ENCODE results near the gene POLR3GL. TPM values are rescaled to one million over a fixed set of nuclear protein-coding genes. Genes with fewer than 3 reads are reported as not detected.

The POLR3GL gene
- total RNA-seq, 1 donor from 2014 or later, result 36.0 TPM

DNA sequence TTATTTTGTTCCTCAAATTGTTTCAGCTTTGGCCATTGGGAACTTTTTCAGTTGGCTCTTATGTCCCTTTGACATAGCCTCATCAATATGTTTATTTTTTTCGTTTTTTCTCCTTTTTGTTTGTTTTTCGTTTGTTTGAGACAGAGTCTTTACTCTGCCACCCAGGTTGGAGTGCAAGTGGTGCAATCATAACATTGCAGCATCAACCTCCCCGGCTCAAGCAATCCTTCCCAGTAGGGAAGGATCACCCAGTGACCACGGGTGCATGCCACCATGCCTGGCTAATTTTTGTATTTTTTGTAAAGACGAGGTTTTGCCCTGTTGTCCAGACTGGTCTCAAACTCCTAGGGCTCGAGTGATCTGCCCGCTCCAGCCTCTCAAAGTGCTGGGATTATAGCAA is 8.1 kb downstream of the POLR3GL start:
- DNase-seq (ENCODE audit: low read depth), result no peak

DNA sequence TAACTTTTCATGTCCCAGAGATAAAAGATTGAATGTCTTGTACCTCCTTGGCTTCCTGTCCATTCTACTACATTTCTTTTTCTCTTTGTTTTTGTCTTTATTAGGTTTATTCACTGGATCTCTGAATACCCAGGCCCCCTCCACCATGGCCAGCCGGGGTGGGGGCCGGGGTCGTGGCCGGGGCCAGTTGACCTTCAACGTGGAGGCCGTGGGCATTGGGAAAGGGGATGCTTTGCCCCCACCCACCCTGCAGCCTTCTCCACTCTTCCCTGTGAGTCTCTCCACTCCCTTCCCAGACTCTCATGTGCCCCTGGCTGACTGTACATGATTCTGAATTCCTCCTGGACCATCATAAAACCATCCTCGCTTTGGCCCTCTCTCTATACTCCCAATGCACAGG is 10.2 kb downstream of the POLR3GL start:
- DNase-seq (ENCODE audit: low read depth), result no peak

DNA sequence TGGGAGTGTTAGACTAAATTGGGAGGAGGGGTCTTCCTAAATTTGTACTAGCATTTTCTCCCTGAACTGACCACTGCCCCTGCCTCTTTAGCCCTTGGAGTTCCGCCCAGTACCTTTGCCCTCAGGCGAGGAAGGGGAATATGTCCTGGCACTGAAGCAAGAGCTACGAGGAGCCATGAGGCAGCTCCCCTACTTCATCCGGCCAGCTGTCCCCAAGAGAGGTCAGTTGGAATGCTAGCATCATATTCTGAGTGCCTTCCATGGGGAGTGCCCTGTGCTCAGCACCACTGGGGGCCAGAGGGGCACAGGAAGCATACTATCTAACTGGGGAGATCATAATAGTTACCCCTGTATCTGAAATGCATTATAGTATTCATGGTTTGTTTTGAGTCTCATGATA is 10.7 kb downstream of the POLR3GL start:
- peak; percentile 90 for DNase-seq (ENCODE audit: low read depth)

DNA sequence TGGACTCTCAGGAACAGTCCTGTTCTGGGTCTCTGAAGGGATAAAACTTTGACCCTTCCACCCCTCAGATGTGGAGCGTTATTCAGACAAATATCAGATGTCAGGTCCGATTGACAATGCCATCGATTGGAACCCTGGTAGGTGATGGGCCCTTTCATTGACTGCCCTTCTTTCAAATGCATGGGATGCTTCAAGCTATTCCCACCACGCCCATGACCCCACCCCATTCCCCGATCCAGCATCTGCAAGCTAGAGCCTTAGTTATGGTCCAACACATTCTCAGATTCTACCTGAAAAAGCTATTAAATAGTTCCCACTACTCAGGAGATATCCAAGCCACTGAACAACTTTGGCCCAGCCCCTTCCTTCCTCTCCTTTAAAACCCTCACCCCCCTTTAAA is 12.5 kb downstream of the POLR3GL start:
- DNase-seq (ENCODE audit: low read depth), result no peak

DNA sequence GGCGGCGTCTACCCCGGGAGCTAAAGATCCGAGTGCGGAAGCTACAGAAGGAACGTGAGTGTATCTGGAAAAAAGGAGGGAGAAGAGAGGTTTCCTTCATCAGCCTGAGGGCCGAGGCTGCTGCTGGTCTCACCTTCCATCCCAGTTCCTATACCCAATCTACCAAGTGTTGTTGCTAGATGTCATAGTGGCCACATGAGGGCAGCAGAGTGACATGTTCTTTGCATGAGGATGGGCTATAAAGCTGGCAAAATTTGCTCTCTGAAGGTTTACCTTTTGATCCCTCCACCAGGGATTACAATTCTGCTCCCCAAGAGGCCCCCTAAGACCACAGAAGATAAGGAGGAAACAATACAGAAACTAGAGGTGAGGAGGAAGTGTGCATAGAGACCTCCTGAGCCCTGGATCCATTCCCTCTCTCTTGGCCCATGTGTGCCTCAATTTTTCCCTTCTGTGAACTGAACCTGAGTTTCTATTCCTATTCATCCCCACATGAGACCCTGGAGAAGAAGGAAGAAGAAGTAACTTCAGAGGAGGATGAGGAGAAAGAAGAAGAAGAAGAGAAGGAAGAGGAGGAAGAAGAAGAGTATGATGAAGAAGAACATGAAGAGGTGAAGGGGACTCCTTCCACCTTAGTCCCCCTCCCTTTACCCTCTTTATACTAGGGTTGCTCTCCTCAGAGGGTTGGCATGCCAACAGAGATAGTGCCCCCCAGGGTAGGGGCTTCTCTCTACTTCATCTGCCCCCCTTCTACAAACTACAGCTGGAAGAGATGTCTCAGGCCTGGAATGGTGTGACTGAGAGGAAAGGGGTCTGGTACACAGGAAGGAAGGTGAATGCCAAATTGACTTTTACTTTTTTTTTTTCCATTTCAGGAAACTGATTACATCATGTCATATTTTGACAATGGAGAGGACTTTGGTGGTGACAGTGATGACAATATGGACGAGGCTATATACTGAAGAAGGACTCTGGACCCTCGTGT is 13.3 kb downstream of the POLR3GL start:
- peak; percentile 83 for DNase-seq (ENCODE audit: low read depth)

DNA sequence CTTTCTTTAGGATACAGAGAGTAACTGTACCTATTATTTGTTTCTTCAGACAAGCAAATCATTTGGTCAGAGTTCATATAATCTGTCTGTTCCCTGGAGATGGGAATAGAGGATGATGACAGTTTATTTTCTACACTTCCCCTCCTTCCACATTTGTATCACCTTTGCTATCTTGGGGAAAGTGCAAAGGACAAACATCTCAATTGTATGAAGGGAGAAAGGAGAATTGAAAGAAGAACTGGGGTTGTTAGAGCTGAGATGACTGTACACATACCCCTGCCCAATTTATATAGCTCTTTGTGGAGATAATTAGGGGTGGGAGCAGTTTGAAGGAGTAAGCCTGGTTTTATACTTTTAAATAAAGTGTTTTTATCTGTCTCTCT is 14.0 kb downstream of the POLR3GL start:
- no peak for DNase-seq (ENCODE audit: low read depth)

DNA sequence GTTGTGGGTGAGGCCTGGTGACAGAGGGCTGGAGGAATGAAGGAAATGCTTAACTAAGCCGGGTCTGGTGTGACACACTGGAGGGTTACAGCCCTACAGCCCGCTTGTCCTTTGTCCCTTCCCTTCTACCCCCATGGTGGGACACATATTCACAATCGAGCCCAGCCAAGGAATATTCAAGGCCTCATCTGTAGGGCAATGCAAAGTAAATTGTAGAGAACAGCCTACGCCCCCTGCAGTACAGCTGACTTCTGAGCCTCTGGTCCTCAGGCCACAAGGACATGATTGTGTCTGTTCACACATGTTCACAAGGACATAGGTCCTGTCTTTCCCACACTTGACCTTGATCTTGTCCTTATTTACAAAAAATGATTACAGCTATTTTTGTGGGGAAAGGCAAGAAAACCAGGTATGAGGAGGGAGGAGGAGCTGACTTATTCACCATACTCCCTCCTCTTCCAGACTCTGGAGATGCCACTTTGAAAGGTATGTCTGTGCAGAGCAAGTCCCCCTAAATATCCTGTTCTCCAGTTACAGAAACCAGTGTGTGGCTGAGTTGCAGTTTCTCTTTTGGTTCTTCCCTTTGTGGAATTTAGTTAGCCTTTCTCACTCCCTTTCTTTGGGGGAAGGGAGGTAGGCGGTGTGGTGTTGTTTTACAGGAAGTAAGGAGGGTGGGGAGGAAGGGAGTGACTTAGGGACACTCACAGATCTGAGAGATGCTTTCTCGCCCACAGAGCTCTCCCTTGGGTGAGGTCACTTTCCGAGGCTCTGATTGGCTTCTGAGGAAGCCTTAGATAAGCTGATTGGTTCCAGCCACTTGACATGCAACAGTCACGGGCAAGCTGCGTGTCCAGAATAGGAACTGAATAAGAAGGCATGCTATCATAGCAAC is 14.6 kb downstream of the POLR3GL start:
- DNase-seq (ENCODE audit: low read depth), result peak; percentile 100

DNA sequence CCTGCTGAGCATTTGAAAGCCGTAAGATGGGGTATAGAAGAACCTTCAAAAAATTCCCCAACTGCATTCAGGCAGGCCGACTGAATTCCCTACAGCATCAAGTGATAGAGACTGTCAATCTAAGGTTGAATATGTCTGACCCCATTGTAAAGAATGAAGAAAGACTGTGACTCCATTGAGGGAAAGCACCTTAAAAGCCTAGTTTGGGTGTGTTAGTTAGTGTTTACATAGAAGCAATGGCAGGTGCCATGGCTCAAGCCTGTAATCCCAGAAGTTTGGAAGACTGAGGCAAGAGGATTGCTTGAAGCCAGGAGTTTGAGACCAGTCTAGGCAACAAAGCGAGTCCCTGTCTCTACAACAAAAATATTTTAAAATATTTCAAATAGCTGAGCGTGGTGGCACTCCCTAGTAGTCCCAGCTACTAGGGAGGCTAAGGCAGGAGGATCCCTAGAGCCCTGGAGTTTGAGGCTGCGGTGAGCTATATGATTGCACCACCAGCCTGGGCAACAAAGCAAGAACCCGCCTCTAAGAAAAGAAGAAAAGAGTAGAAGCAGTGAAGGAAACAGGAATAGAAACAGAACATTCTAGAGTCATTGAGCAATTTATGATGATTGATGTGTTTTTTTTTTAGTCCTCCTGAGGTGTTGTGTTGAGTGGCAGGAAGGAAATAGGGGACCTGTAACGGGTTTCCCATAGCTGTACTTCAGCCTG is 15.4 kb downstream of the POLR3GL start:
- DNase-seq (ENCODE audit: low read depth), result no peak

DNA sequence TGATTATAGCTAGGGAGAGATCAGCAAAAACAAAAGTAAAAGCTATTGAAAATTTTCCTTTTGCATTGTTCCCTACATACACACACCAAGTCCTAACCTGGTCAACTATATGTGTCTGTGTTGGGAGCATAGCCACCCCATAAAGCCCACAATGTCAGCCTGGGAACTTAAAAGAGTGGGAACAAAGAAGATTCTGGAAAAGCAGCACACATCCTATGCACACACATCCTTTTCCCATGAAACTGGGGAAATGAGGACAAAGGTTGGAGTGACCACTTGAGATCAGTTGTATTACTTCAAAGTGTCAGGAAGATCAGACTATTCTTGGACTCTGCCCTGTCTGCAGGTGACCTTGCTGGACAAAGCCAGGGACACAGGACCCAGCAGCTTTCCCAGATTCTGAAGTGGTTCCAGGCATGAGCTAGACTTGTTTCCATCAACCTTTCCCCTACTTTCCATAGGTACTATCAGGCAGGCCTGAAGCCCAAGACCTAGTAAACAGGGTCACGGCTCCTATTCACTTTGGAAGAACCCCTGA is 16.0 kb downstream of the POLR3GL start:
- DNase-seq (ENCODE audit: low read depth), result no peak

DNA sequence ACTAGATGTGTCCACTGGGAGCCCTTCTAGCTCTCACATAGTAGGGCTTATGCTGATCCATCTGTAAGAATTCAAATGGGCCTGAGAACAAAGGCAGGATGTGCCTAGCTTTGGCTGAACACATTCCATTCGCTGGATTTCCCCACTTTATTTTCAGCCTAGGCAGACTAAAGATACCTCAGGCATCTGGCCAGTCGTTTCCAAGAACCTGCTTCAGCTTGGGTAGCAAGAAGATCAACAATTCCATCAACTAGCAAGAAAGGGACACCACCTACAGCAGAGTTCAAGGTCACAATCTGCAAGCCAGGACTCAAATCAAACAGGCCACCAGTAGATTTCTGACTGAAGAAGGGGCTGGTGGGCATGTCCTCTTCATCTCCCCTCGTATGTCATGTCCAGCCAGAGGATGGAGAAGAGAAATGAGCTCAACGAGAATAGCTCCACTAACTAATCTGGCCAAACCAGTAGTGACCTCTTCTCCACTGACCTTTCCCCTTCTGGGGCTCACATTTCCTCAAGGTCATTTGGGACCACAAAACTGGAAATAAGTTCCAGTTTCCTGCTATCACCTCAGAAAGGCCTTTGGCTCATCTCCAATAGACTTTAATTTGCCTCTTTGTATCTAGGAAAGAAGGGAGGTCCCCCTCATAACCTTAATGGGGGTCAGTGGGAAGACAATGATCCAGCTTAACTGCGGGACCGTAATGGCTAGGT is 17.7 kb downstream of the POLR3GL start:
- DNase-seq (ENCODE audit: low read depth), result peak; percentile 49

DNA sequence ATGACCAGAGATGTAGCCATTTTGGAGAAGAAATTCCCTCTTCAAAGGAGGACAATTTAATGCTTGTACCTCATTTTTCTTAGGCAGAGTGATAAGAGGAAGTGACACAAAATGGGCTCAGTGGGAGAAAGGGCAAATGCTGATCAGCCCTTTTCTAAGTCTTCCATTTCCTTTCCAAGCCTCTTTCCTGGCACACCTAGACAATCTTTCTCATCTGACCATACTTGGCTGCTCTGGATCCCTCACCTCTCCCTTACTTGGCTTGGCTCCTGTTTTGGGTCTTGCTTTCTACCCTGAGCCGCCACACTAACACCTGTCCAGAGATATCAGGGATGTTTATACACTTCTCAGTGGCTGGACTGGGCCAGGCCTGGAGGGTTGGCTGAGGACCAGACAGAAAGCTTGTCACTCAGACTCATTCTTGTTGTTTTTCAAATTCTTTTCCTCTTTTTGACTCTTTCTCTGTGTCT is 18.8 kb downstream of the POLR3GL start:
- peak; percentile 95 for DNase-seq (ENCODE audit: low read depth)

DNA sequence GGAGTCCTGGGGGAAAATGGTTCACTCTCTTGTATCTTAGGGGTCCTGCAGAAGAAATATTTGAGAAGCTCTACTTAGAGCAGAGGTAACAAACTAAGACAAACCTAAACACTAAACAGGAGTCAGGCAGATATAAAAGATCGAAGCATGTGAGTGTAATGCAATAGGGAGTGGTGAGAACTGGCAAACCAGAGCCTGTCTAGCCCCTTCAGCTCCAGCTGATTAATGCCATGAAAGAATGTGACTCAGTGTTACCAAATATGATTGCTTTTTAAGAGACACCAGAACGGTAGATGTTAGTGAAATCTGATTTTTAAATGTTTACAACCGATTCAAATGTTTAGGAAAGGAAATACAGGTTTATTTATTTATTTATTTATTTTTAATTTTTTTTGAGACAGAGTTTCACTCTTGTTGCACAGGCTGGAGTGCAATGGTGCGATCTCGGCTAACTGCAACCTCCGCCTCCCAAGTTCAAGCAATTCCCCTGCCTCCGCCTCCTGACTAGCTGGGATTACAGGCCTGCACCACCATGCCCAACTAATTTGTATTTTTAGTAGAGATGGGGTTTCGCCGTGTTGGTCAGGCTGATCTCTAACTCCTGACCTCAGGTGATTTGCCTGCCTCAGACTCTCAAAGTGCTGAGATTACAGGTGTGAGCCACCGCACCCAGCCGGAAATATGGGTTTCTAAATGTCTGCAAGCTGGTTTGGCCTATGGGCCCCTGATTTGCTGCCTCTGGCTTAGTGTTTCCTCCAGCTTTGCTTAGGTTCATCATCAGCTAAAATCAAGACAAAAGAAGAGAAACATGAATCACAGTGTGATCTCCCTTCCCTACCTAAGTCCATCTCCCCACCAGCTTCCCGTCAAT is 19.7 kb downstream of the POLR3GL start:
- peak; percentile 47 for DNase-seq (ENCODE audit: low read depth)

DNA sequence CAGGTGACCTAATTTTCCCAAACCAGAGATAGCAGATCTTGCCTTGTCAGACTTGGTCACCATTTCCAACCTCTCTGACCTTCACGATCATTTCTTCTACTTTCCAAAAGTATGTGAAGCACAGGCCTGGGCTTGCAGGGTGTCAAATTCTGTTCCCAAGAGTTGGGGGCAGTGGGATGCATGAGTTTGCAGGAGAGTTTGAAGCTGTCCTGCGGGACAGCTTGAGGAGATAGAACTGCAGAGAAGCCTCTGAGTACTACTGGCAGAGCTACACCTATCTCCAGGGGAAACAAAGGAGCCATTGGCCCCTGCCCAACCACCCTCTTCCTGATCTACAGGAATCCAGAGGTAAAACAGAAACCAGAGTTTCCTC is 20.6 kb downstream of the POLR3GL start:
- DNase-seq (ENCODE audit: low read depth), result no peak

DNA sequence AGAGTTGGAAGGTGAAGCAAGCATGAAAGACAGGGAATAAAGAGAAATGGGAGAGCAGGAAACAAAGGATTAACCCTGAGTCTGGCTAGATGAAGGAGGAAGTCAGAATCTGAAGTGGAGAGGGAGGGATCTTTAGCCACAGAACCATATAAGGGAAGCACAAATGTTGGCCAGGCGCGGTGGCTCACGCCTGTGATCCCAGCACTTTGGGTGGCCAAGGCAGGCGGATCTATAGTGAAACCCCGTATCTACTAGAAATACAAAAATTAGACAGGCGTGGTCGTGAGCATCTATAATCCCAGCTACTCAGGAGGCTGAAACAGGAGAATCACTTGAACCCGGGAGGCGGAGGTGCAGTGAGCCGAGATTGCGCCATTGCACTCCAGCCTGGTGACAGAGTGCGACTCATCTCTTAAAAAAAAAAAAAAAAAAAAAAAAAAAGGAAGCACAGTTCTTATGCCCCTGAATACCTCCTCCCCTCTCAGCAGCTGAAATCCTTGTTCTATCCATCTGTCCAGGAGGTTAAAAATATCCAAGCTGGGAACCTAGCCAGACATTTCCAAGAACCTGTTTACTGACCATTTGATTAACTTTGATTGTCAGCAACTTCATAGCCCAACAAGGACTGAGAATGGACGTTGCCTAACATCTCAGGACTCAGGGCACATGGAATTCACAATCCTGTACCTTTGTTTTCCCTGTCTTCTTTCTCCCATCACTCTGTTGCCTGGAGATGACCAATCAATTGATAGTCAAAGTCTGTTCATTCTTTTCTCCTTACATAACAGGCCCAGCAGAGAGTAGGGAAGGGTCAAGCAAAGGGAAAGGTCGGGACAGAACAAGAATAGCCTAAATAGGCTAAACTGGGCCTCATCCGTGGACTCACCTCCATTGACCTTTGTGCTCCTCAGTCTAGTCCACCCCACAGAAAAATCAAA is 21.3 kb downstream of the POLR3GL start:
- peak; percentile 98 for DNase-seq (ENCODE audit: low read depth)

DNA sequence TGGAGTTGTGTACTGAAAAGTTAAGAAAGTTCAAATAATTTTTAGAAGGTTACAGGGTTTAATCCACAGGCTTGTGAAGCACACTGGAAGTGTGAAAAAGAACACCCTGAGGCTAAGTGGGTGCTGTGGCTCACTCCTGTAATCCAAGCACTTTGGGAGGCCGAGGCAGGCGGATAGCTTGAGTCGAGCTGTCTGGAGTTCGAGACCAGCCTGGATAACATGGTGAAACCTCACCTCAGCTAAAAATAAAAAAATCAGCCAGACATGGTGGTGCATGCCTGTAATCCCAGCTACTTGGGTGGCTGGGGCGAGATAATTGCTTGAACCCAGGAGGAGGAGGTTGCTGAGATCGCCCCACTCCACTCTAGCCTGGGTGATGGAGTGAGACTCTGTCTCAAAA is 22.1 kb downstream of the POLR3GL start:
- DNase-seq (ENCODE audit: low read depth), result no peak

DNA sequence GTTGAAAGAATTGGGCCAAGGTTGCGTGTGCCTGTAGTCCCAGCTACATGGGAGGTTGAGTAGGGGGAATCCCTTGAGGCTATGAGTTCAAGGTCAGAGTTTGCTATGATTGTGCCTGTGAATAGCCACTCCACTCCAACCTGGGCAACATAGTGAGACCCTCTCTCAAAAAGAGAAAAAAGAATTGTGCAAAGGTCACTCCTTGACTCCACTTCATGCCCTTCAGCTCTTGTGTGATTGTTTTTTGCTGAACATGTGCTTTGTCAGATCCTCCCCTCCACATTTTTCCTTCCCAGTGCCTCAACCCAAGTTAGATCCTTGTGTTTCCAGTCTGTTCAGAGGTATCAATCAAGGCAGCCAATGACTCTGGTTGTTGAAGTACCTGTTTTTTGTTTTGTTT is 23.4 kb downstream of the POLR3GL start:
- DNase-seq (ENCODE audit: low read depth), result no peak

DNA sequence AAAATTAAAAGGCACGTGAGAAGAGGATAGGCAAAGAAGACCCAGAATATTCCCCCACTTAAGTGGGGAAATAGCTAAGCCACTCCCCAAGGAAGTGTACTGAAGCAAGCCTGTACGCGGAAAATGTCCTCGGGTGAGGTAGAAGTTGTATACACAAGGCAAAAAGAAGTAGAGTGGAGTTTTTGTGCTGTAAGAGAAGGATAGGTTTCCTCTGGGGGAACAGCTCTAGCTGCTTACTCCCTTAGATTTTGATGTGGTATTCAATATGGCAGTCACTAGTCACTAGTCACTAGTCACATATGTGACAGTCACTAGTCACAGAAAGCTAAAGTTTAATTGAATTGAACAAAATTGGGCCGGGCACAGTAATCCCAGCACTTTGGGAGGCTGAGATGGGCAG is 24.3 kb downstream of the POLR3GL start:
- DNase-seq (ENCODE audit: low read depth), result no peak

DNA sequence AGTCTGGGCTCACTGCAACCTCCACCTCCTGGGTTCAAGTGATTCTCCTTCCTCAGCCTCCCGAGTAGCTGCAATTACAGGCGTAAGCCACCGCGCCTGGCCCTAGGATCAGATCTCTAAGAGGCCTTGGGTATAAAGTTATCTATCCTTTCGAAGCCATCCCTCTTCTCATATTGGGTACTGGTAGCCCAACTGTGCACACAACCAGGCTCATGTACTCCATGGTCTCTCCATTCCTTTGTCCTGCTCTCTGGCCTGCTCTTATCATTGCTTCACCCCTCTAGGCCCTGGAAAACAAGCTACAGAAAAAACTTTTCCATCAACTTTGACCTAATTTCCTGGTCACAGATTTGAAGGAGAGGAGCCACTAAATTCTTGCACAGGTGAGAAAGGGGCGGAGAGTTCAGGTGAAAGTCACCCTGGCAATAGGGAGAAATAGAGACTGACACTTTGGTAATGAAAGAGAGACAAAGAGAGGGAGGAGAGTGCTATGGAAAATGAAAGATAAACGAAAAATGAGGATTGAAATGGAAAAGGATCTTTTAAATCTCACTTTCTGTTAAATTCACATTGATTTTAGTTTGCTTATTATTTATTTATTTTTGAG is 25.9 kb downstream of the POLR3GL start:
- peak; percentile 50 for DNase-seq (ENCODE audit: low read depth)
